H1 (cell line): ENCODE measurements around the gene DENND2D. TPM values are rescaled to one million over a fixed set of nuclear protein-coding genes. Genes with fewer than 3 reads are reported as not detected.

Experiments used
- BACH1 ChIP-seq: IDR thresholded peaks from 2 replicates; pipeline ENCODE4 v1.6.1; 2012; ENCODE audit warnings: low read length, improper control_type of control experiment
- EP300 ChIP-seq, 2 experiments: IDR thresholded peaks; 1 replicate in 1 of 2; 2 replicates in 1 of 2; pipeline ENCODE4 v1.6.1; 2011 to 2012; ENCODE audit warnings: low read depth in 2 of 2, low read length in 2 of 2, mild to moderate bottlenecking in 2 of 2, borderline replicate concordance in 1 of 2, inconsistent platforms in 1 of 2, moderate library complexity in 1 of 2
- KDM4A ChIP-seq: IDR thresholded peaks from one replicate; pipeline ENCODE4 v1.7.1; 2012; ENCODE audit warnings: low read depth, mild to moderate bottlenecking, moderate library complexity, low read length, inconsistent platforms; ENCODE audit not compliant: severe bottlenecking
- KDM5A ChIP-seq: fragments of 200-600 bp; IDR thresholded peaks from 2 replicates; pipeline ENCODE4 v1.7.1; 2012; ENCODE audit warnings: mild to moderate bottlenecking, low read length, inconsistent platforms, mixed read lengths
- POLR2AphosphoS5 ChIP-seq: IDR thresholded peaks from 2 replicates; pipeline ENCODE4 v1.6.1; 2011; ENCODE audit warnings: low read depth, low read length
- polyA plus RNA-seq, 7 experiments: library from polyadenylated mRNA; depleted of rRNA in 3 of 7; stranded (reverse) in 5 of 7; unstranded in 2 of 7; fragments of >200 nt in 5 of 7; fragments of 200-250 nt in 2 of 7; gene quantifications; 1 replicate in 5 of 7; 2 replicates in 1 of 7; 4 replicates in 1 of 7; pipeline versions ENCODE4 v1.2.1 to v1.2.3, GENCODE V29; 2011 to 2013; ENCODE audit warnings: missing spikeins in 2 of 7, mixed read lengths in 2 of 7
- total RNA-seq: library from RNA; stranded (reverse); fragmentation: NEBNext Ultra II Directional; extraction: Animal tissue kit (Norgen Biotek cat#: 25700); gene quantifications from 2 replicates; pipeline ENCODE4 v1.2.1, GENCODE V29; 2021
- TF ChIP-seq, protein P1 (sequence below): fragments of 300-600 bp; sonication (generic); IDR thresholded peaks from 2 replicates; pipeline ENCODE4 v1.7.1; 2012; ENCODE audit warnings: low read length, moderate library complexity, mild to moderate bottlenecking, inconsistent platforms; ENCODE audit not compliant: insufficient replicate concordance

The DENND2D gene
- total and polyA plus RNA-seq, 2 of the 8 experiments (the other 6 are each of a cell fraction or from before 2014, with no cell fraction given) = 0.58 to 1.6 TPM

DNA sequence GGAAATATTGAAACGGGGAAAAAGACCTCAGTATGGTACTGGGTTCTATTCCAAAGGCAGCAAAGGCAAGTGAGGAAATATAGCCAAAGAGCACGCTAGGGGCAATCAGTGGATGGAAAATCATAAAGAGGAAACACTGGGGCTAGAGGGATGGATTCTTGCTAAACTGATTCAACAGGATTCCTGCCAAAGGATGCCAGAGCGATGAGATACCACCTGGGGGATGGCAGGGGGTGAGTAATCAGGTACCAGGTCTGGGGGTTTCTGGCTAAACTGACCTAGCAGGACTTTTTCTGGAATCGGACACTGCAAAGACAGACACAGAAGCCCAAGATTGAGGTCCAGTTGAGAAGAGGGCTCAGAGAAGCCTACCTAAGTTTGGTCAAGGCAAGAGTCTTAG lies 33.8 kb upstream of the DENND2D start (continued):
- TF ChIP-seq, protein P1, sequence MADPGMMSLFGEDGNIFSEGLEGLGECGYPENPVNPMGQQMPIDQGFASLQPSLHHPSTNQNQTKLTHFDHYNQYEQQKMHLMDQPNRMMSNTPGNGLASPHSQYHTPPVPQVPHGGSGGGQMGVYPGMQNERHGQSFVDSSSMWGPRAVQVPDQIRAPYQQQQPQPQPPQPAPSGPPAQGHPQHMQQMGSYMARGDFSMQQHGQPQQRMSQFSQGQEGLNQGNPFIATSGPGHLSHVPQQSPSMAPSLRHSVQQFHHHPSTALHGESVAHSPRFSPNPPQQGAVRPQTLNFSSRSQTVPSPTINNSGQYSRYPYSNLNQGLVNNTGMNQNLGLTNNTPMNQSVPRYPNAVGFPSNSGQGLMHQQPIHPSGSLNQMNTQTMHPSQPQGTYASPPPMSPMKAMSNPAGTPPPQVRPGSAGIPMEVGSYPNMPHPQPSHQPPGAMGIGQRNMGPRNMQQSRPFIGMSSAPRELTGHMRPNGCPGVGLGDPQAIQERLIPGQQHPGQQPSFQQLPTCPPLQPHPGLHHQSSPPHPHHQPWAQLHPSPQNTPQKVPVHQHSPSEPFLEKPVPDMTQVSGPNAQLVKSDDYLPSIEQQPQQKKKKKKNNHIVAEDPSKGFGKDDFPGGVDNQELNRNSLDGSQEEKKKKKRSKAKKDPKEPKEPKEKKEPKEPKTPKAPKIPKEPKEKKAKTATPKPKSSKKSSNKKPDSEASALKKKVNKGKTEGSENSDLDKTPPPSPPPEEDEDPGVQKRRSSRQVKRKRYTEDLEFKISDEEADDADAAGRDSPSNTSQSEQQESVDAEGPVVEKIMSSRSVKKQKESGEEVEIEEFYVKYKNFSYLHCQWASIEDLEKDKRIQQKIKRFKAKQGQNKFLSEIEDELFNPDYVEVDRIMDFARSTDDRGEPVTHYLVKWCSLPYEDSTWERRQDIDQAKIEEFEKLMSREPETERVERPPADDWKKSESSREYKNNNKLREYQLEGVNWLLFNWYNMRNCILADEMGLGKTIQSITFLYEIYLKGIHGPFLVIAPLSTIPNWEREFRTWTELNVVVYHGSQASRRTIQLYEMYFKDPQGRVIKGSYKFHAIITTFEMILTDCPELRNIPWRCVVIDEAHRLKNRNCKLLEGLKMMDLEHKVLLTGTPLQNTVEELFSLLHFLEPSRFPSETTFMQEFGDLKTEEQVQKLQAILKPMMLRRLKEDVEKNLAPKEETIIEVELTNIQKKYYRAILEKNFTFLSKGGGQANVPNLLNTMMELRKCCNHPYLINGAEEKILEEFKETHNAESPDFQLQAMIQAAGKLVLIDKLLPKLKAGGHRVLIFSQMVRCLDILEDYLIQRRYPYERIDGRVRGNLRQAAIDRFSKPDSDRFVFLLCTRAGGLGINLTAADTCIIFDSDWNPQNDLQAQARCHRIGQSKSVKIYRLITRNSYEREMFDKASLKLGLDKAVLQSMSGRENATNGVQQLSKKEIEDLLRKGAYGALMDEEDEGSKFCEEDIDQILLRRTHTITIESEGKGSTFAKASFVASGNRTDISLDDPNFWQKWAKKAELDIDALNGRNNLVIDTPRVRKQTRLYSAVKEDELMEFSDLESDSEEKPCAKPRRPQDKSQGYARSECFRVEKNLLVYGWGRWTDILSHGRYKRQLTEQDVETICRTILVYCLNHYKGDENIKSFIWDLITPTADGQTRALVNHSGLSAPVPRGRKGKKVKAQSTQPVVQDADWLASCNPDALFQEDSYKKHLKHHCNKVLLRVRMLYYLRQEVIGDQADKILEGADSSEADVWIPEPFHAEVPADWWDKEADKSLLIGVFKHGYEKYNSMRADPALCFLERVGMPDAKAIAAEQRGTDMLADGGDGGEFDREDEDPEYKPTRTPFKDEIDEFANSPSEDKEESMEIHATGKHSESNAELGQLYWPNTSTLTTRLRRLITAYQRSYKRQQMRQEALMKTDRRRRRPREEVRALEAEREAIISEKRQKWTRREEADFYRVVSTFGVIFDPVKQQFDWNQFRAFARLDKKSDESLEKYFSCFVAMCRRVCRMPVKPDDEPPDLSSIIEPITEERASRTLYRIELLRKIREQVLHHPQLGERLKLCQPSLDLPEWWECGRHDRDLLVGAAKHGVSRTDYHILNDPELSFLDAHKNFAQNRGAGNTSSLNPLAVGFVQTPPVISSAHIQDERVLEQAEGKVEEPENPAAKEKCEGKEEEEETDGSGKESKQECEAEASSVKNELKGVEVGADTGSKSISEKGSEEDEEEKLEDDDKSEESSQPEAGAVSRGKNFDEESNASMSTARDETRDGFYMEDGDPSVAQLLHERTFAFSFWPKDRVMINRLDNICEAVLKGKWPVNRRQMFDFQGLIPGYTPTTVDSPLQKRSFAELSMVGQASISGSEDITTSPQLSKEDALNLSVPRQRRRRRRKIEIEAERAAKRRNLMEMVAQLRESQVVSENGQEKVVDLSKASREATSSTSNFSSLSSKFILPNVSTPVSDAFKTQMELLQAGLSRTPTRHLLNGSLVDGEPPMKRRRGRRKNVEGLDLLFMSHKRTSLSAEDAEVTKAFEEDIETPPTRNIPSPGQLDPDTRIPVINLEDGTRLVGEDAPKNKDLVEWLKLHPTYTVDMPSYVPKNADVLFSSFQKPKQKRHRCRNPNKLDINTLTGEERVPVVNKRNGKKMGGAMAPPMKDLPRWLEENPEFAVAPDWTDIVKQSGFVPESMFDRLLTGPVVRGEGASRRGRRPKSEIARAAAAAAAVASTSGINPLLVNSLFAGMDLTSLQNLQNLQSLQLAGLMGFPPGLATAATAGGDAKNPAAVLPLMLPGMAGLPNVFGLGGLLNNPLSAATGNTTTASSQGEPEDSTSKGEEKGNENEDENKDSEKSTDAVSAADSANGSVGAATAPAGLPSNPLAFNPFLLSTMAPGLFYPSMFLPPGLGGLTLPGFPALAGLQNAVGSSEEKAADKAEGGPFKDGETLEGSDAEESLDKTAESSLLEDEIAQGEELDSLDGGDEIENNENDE = no peak
- no peak for TF ChIP-seq BACH1
- no peak for TF ChIP-seq KDM5A
- no peak for TF ChIP-seq KDM4A
- no peak for TF ChIP-seq POLR2AphosphoS5
- TF ChIP-seq EP300 (IDR thresholded peaks at IDR 0.05; ENCODE audit: borderline replicate concordance in 1 of 2, low read depth in 2 of 2, low read length in 2 of 2) = no peak
